Neural cell (in vitro differentiated cells): Measurements from ENCODE around the gene LXN.

Source experiments
- CTCF ChIP-seq: fragments of 450-650 bp; IDR thresholded peaks from 2 replicates; pipeline ENCODE4 v1.5.1; 2014; ENCODE audit warnings: antibody characterized with exemption, mild to moderate bottlenecking, moderate library complexity; ENCODE audit not compliant: poor library complexity, severe bottlenecking
- RAD21 ChIP-seq: fragments of 450-650 bp; conservative IDR thresholded peaks from 2 replicates; pipeline ENCODE4 v1.6.1; 2014; ENCODE audit warnings: antibody characterized with exemption, mild to moderate bottlenecking, moderate library complexity
- REST ChIP-seq: IDR thresholded peaks from 2 replicates; pipeline ENCODE4 v1.6.1; 2012; ENCODE audit warnings: borderline replicate concordance

GRCh38 chr3:158649791-158650190 lies 22.7 kb downstream of the LXN start:
- TF ChIP-seq REST (no peak), RAD21 (no peak), CTCF (no peak)
